WERI-Rb-1 (cell line): ENCODE measurements around the gene EDEM1.
"Not testable (repeated sequence)": the region's sequence is repeated elsewhere in the genome, so short reads cannot be mapped to it uniquely, and the experiment has no call there.

Source experiments
- DNase-seq: peaks from one replicate; pipeline ENCODE4 v3.0.0-alpha.2; 2020
- H3K27ac ChIP-seq: fragments of 250-450 bp; sonication (Bioruptor Pico); 2 replicates; pipeline ENCODE4 v1.5.1; 2020; ENCODE audit warnings: mild to moderate bottlenecking, moderate library complexity
- H3K27me3 ChIP-seq: fragments of 250-450 bp; sonication (Bioruptor Pico); 2 replicates; pipeline ENCODE4 v1.5.1; 2021; ENCODE audit warnings: mild to moderate bottlenecking, low read depth, moderate library complexity; ENCODE audit not compliant: insufficient read depth, severe bottlenecking
- H3K36me3 ChIP-seq: fragments of 250-450 bp; sonication (Bioruptor Pico); 2 replicates; pipeline ENCODE4 v1.5.1; 2020; ENCODE audit warnings: mild to moderate bottlenecking, moderate library complexity
- H3K4me3 ChIP-seq: 2 replicates; pipeline ENCODE4 v1.5.1; 2011; ENCODE audit warnings: low read depth, mild to moderate bottlenecking, control low read depth, low read length
- H3K9me3 ChIP-seq: fragments of 250-450 bp; sonication (Bioruptor Pico); 2 replicates; pipeline ENCODE4 v1.5.1; 2021; ENCODE audit warnings: mild to moderate bottlenecking, moderate library complexity; ENCODE audit not compliant: severe bottlenecking
- TF ChIP-seq, protein P1 (sequence below): IDR thresholded peaks from 2 replicates; pipeline ENCODE4 v1.5.1; 2011; ENCODE audit warnings: low read depth, mild to moderate bottlenecking, control low read depth, inconsistent platforms, low read length

Gene EDEM1

GRCh38 chr3:5172018-5172417 is 15.5 kb upstream of the EDEM1 start:
- H3K36me3 ChIP-seq = peaks cover 41% of the 10 kb centered on the region
- no peak for DNase-seq

GRCh38 chr3:5179036-5179435 is 8.5 kb upstream of the EDEM1 start:
- DNase-seq, H3K27me3 ChIP-seq, H3K4me3 ChIP-seq, H3K27ac ChIP-seq, H3K9me3 ChIP-seq: not testable (repeated sequence)
- H3K36me3 ChIP-seq = peaks cover 29% of the 10 kb centered on the region

More at GRCh38 chr3:5172018-5172417, 15.5 kb upstream of the EDEM1 start:
- Histone ChIP-seq H3K4me3 (no peak overlapping the region), H3K9me3 (no peaks in the 10 kb centered on the region), H3K27me3 (no peaks in the 10 kb centered on the region), H3K27ac (no peak overlapping the region)
- TF ChIP-seq, protein P1, sequence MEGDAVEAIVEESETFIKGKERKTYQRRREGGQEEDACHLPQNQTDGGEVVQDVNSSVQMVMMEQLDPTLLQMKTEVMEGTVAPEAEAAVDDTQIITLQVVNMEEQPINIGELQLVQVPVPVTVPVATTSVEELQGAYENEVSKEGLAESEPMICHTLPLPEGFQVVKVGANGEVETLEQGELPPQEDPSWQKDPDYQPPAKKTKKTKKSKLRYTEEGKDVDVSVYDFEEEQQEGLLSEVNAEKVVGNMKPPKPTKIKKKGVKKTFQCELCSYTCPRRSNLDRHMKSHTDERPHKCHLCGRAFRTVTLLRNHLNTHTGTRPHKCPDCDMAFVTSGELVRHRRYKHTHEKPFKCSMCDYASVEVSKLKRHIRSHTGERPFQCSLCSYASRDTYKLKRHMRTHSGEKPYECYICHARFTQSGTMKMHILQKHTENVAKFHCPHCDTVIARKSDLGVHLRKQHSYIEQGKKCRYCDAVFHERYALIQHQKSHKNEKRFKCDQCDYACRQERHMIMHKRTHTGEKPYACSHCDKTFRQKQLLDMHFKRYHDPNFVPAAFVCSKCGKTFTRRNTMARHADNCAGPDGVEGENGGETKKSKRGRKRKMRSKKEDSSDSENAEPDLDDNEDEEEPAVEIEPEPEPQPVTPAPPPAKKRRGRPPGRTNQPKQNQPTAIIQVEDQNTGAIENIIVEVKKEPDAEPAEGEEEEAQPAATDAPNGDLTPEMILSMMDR = no peak

DNA sequence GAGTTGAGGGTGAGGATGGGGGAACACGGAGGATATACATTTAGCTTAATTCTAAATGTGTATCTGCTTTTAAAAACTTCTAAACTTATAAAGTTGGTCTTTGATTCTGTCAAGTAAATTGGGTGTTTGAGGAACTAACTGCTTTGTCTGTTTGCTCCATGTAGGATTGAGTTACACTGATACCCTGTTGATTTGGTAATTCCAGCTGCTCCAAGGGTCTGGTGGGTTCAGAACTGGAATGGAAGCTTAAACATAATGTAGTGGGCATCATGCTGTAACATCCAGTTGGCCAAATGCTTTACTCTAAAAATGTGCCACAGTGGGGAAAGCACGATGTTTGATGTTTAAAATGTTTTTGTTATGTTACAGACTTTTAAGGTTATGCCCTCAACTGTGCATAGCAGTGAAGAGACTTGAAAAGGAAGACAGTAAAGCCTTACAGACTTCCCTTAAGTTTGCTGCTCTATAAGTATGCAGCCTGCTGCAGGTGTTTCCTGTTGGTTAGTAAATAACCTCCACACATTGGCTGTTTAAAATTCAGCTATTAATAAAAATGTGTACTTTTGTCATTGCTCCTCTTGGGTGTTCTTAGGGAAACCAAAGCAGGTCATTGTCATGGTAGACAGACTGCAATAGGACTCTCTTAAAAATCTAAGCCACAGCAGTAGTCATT is 5.9 kb upstream of the EDEM1 start:
- no peak for DNase-seq
- Histone ChIP-seq H3K9me3 (no peaks in the 10 kb centered on the region), H3K27ac (no peak overlapping the region), H3K36me3 (peaks cover 14% of the 10 kb centered on the region; the same call in 1 of the 2 replicates), H3K4me3 (no peak overlapping the region), H3K27me3 (no peaks in the 10 kb centered on the region)
- TF ChIP-seq, protein P1 = no peak

DNA sequence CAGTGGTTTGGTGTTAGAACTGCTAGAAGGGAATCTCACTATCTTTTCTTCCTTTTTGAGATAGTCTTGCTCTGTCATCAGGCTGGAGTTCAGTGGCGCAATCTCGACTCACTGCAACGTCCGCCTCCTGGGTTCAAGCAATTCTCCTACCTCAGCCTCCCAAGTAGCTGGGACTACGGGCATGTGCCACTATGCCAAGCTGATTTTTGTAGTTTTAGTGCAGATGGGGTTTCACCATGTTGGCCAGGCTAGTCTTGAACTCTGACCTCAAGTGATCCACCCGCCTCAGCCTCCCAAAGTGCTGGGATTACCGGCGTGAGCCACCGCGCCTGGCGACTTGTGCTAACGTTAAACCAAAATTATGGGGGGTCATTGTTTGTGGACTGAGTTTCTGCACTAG is 3.8 kb upstream of the EDEM1 start:
- DNase-seq, H3K27ac ChIP-seq, H3K4me3 ChIP-seq, H3K27me3 ChIP-seq, H3K9me3 ChIP-seq: not testable (repeated sequence)
- peaks cover 12% of the 10 kb centered on the region for H3K36me3 ChIP-seq

DNA sequence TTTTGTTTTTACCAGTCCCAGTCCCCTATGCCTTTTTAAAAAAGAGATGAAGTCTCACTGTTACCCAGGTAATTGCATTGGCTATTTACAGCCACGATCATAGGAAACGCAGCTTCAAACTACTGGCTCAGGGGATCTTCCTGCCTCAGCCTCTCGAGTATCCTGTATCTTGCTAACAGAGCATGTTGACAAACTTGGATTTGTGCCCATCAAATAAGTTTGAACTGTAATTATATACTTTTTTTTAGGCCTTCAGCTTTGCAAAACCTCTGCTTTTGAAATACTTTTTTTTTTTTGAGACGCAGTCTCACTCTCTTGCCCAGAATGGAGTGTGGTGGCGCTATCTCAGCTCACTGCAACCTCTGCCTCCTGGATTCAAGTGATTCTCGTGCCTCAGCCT is 3.0 kb upstream of the EDEM1 start:
- DNase-seq = no peak
- Histone ChIP-seq H3K36me3 (peaks cover 9% of the 10 kb centered on the region), H3K27me3 (no peaks in the 10 kb centered on the region), H3K27ac (no peak overlapping the region), H3K9me3 (no peaks in the 10 kb centered on the region), H3K4me3 (no peak overlapping the region)
- TF ChIP-seq, protein P1 = no peak

DNA sequence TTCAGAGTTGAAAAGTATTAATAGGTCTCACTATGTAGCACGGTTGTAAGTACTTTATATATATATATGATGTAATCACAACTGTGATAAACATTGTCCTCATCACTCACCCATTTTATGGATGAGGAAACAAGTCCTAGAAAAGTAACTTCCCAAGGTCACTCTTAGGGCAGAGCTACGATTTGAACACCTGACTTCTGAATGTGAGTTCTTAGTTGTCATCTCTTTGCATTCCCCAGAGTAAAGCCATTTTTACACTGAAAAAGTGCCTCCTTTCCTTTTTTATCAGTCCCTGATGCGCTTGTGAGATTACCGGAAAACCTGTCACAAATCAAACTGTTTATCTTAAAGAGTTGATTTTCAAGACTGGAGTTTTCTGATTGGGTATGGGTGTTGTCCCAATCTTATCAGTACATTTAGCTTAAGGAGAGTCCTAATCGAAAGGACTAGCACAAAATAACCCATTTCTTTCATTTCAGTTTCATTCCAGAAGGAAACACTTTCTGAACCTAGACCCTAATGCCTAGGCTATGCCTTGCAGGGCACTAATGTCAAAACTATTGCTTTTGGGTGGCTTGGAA is 2.3 kb upstream of the EDEM1 start:
- TF ChIP-seq, protein P1 = no peak
- H3K36me3 ChIP-seq = peaks cover 11% of the 10 kb centered on the region
- no peak for DNase-seq
- H3K4me3 ChIP-seq = no peak overlapping the region
- H3K27me3 ChIP-seq = no peaks in the 10 kb centered on the region
- H3K9me3 ChIP-seq = no peaks in the 10 kb centered on the region
- no peak overlapping the region for H3K27ac ChIP-seq
